ENCODE measurements around the gene MTHFR.

DNA sequence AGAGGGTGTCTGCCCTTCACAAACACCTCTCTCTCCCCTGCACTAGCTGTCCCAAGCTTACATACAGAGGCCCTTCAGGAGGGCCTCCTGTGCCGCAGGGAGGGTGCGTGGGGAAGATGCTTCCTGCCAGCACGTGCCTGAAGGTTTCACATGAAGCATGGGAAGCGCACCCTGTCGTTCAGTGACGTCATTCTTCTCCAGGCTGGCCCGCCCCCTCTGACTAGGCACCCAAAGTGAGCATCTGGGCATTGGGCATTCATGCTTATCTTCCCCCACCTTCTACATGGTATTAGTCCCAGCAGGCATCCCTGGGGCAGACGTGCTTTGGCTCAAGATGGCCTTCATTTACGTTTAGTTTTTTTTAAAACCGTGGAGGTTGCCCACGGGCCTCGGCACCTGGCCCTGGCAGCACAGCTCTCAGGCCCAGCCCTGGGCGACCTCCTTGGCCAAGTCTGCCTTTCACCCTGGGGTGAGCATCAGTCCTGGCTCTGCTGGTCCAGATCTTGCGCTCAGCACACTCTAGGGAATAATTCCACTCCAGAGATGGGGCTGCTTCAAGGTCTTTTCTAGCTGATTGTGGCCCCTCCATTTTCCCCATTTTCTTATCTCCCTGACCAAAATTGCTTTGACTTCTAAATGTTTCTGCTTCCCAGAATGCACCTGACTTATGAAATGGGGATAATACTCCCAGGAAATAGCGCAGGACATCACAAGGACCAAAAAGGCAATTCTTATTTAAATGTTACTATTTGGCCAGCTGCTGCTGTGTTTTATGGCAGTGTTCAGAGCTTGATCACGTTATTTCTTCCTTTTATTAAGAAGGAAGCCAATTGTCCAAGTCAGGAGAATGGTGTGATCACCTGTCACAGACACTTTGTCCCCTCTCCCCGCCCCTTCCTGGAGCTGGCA, 35.7 kb upstream of the MTHFR start:
- TF ChIP-seq, protein P1, sequence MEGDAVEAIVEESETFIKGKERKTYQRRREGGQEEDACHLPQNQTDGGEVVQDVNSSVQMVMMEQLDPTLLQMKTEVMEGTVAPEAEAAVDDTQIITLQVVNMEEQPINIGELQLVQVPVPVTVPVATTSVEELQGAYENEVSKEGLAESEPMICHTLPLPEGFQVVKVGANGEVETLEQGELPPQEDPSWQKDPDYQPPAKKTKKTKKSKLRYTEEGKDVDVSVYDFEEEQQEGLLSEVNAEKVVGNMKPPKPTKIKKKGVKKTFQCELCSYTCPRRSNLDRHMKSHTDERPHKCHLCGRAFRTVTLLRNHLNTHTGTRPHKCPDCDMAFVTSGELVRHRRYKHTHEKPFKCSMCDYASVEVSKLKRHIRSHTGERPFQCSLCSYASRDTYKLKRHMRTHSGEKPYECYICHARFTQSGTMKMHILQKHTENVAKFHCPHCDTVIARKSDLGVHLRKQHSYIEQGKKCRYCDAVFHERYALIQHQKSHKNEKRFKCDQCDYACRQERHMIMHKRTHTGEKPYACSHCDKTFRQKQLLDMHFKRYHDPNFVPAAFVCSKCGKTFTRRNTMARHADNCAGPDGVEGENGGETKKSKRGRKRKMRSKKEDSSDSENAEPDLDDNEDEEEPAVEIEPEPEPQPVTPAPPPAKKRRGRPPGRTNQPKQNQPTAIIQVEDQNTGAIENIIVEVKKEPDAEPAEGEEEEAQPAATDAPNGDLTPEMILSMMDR (IDR thresholded peaks at IDR 0.05) = no peak
- TF ChIP-seq POLR2A (IDR thresholded peaks at IDR 0.05) = no peak
- TF ChIP-seq EP300 (IDR thresholded peaks at IDR 0.05) = no peak

All from gastroesophageal sphincter (tissue), 3 donors.